IMR-90 (cell line): ENCODE data around the gene KDM1A. TPM values are rescaled to one million over a fixed set of nuclear protein-coding genes. Genes with fewer than 3 reads are reported as not detected.

Experiments used
- ATAC-seq: fragments of 200-7000 bp; cut with Tn5 transposase; 2 replicates; pipeline ENCODE4 v1.9.1; 2020; ENCODE audit warnings: low read depth, mild to moderate bottlenecking, moderate library complexity
- Bru-seq: library from RNA; stranded (reverse); fragments of 400-500 nt; gene quantifications from one replicate; lab custom pipeline; 2021; lab: Mats Ljungman, UMichigan
- BruChase-seq, 2 experiments: library from RNA; stranded (reverse); fragments of 400-500 nt; gene quantifications; one replicate each; lab custom pipeline; 2021; lab: Mats Ljungman, UMichigan
- BruUV-seq: library from RNA; stranded (reverse); fragments of 400-500 nt; replicated peaks from 2 replicates; lab custom pipeline; 2021; lab: Mats Ljungman, UMichigan
- CTCF ChIA-PET: fragments of 300-600 bp; formaldehyde crosslinking; extraction: SDS; loops from one replicate; lab custom pipeline; 2021; ENCODE audit warnings: antibody characterized with exemption; lab: Yijun Ruan, JAX
- POLR2A ChIA-PET: fragments of 300-600 bp; sonication (Branson Sonifier 250); formaldehyde crosslinking; loops from one replicate; lab custom pipeline; 2022; ENCODE audit warnings: antibody characterized with exemption; ENCODE audit not compliant: unreplicated experiment; lab: Charles Lee
- DNase-seq: peaks from one replicate; pipeline ENCODE4 v3.0.0; 2013
- H2AFZ ChIP-seq: replicated peaks from 2 replicates; pipeline ENCODE3; 2013; ENCODE audit warnings: low read length, mild to moderate bottlenecking; ENCODE audit not compliant: poor library complexity
- H2AK5ac ChIP-seq: 2 replicates; pipeline ENCODE4 v1.6.1; 2013; ENCODE audit warnings: low read depth, low read length, inconsistent platforms
- H2AK9ac ChIP-seq: replicated peaks from 2 replicates; pipeline ENCODE3; 2013; ENCODE audit warnings: mild to moderate bottlenecking, low read depth, low read length, moderate library complexity; ENCODE audit not compliant: poor library complexity
- H2BK120ac ChIP-seq: 2 replicates; pipeline ENCODE4 v1.6.1; 2013; ENCODE audit warnings: low read depth, low read length, inconsistent platforms
- H2BK15ac ChIP-seq: 3 replicates; pipeline ENCODE4 v1.6.1; 2013; ENCODE audit warnings: low read depth, low read length, inconsistent platforms
- H2BK20ac ChIP-seq: 2 replicates; pipeline ENCODE4 v1.6.1; 2013; ENCODE audit warnings: low read depth, mild to moderate bottlenecking, inconsistent platforms, low read length, moderate library complexity
- H2BK5ac ChIP-seq: 2 replicates; pipeline ENCODE4 v1.6.1; 2013; ENCODE audit warnings: mild to moderate bottlenecking, low read depth, low read length, inconsistent platforms; ENCODE audit not compliant: poor library complexity, severe bottlenecking
- H3K14ac ChIP-seq: replicated peaks from 2 replicates; pipeline ENCODE4 v1.6.1; 2013; ENCODE audit warnings: low read depth, low read length, inconsistent platforms
- H3K18ac ChIP-seq: 2 replicates; pipeline ENCODE4 v1.6.1; 2013; ENCODE audit warnings: low read depth, low read length, control low read depth
- H3K23ac ChIP-seq: 2 replicates; pipeline ENCODE4 v1.6.1; 2013; ENCODE audit warnings: low read depth, low read length, inconsistent platforms
- H3K27ac ChIP-seq: 2 replicates; pipeline ENCODE4 v1.5.1; 2013; ENCODE audit warnings: mild to moderate bottlenecking, control low read depth, low read length; ENCODE audit not compliant: insufficient read depth
- H3K27me3 ChIP-seq: 2 replicates; pipeline ENCODE4 v1.6.1; 2013; ENCODE audit warnings: low read length; ENCODE audit not compliant: control insufficient read depth, insufficient read depth
- H3K36me3 ChIP-seq: 2 replicates; pipeline ENCODE4 v1.6.1; 2013; ENCODE audit warnings: low read length, mixed read lengths; ENCODE audit not compliant: control insufficient read depth, insufficient read depth
- H3K4ac ChIP-seq: 2 replicates; pipeline ENCODE4 v1.6.1; 2013; ENCODE audit warnings: low read depth, low read length, inconsistent platforms
- H3K4me1 ChIP-seq: 2 replicates; pipeline ENCODE4 v1.6.1; 2013; ENCODE audit warnings: low read length, mixed read lengths; ENCODE audit not compliant: control insufficient read depth, insufficient read depth
- H3K4me2 ChIP-seq: 2 replicates; pipeline ENCODE4 v1.6.1; 2013; ENCODE audit warnings: low read depth, mild to moderate bottlenecking, control low read depth, low read length, moderate library complexity
- H3K4me3 ChIP-seq: 2 replicates; pipeline ENCODE4 v1.5.1; 2013; ENCODE audit warnings: low read depth, mild to moderate bottlenecking, control low read depth, low read length, moderate library complexity; ENCODE audit not compliant: insufficient read depth
- H3K56ac ChIP-seq: 2 replicates; pipeline ENCODE4 v1.6.1; 2013; ENCODE audit warnings: low read length, inconsistent platforms; ENCODE audit not compliant: insufficient read depth; ENCODE audit errors: extremely low read depth
- H3K79me1 ChIP-seq, 2 experiments: 2 replicates each; pipeline ENCODE4 v1.6.1; 2013; ENCODE audit warnings: low read length in 2 of 2, inconsistent platforms in 1 of 2, low read depth in 1 of 2
- H3K9ac ChIP-seq: 2 replicates; pipeline ENCODE4 v1.6.1; 2013; ENCODE audit warnings: low read depth, low read length, control low read depth
- H3K9me1 ChIP-seq: 2 replicates; pipeline ENCODE4 v1.6.1; 2013; ENCODE audit warnings: low read length, inconsistent platforms; ENCODE audit not compliant: insufficient read depth
- H3K9me3 ChIP-seq: 2 replicates; pipeline ENCODE4 v1.6.1; 2013; ENCODE audit warnings: low read length; ENCODE audit not compliant: control insufficient read depth, insufficient read depth
- H4K20me1 ChIP-seq: 2 replicates; pipeline ENCODE4 v1.6.1; 2013; ENCODE audit warnings: low read length, inconsistent platforms; ENCODE audit not compliant: insufficient read depth
- H4K5ac ChIP-seq: 2 replicates; pipeline ENCODE4 v1.6.1; 2013; ENCODE audit warnings: mild to moderate bottlenecking, low read depth, low read length, control low read depth
- H4K8ac ChIP-seq, 2 experiments: 2 replicates each; pipeline ENCODE4 v1.6.1; 2013; ENCODE audit warnings: low read depth in 2 of 2, low read length in 2 of 2, control low read depth in 1 of 2, inconsistent platforms in 1 of 2
- H4K91ac ChIP-seq: 2 replicates; pipeline ENCODE4 v1.6.1; 2013; ENCODE audit warnings: low read depth, low read length, inconsistent platforms; ENCODE audit not compliant: insufficient read depth
- BHLHE40 ChIP-seq: fragments of 150-350 bp; IDR thresholded peaks from 2 replicates; pipeline ENCODE4 v1.6.1; 2016; ENCODE audit warnings: mild to moderate bottlenecking, low read depth, low read length
- CEBPB ChIP-seq: IDR thresholded peaks from 2 replicates; pipeline ENCODE4 v1.6.1; 2012; ENCODE audit warnings: low read depth, low read length, improper control_type of control experiment
- MXI1 ChIP-seq: IDR thresholded peaks from 2 replicates; pipeline ENCODE4 v1.6.1; 2012; ENCODE audit warnings: low read depth, mild to moderate bottlenecking, low read length, moderate library complexity, borderline replicate concordance
- POLR2A ChIP-seq: IDR thresholded peaks from 2 replicates; pipeline ENCODE4 v1.6.1; 2012; ENCODE audit warnings: mild to moderate bottlenecking, low read depth, low read length
- RAD21 ChIP-seq: IDR thresholded peaks from 2 replicates; pipeline ENCODE4 v1.6.1; 2012; ENCODE audit warnings: low read length, improper control_type of control experiment
- RFX5 ChIP-seq: IDR thresholded peaks from 2 replicates; pipeline ENCODE4 v1.8.0; 2012; ENCODE audit warnings: low read depth, mild to moderate bottlenecking, low read length, moderate library complexity
- SMC3 ChIP-seq: fragments of 150-350 bp; IDR thresholded peaks from 2 replicates; pipeline ENCODE4 v1.6.1; 2016; ENCODE audit warnings: low read depth, mild to moderate bottlenecking, antibody characterized with exemption, low read length, moderate library complexity
- WGBS, 2 experiments: methylation state at CpG; one replicate each; pipeline versions ENCODE4 v1.1.5 to v1.1.7; 2013; ENCODE audit warnings: missing lambda C conversion rate in 2 of 2; ENCODE audit not compliant: insufficient read length in 1 of 2; ENCODE audit errors: extremely low coverage in 2 of 2; 5-methylcytosine and 5-hydroxymethylcytosine counted together
- dilution Hi-C: fragments of 300-500 bp; cut with HindIII; formaldehyde crosslinking; loops from one replicate; pipeline ENCODE4 v1.14.3; 2018; ENCODE audit warnings: low sequenced_read_pairs; ENCODE audit not compliant: unreplicated experiment
- in situ Hi-C: fragments of 300-500 bp; cut with MboI; formaldehyde crosslinking; loops from 3 replicates; pipeline ENCODE4 v1.14.3; 2019; ENCODE audit warnings: low sequenced_read_pairs, inconsistent platforms, mixed read lengths
- intact Hi-C: fragments of 100-400 bp; cut with micrococcal nuclease; formaldehyde crosslinking; loops from 2 replicates; pipeline ENCODE4 v1.10.0; 2022
- long read RNA-seq: library from polyadenylated mRNA; unstranded; transcript quantifications from one replicate; pipeline ENCODE4 v2.0.0, GENCODE V29; 2021; ENCODE audit not compliant: unreplicated experiment
- polyA plus RNA-seq, 3 experiments: library from polyadenylated mRNA; depleted of rRNA; stranded (reverse); fragments of >200 nt; gene quantifications; 2 replicates each; pipeline ENCODE4 v1.2.3, GENCODE V29; 2012; ENCODE audit warnings: low replicate concordance in 1 of 3
- total RNA-seq: library from RNA; depleted of rRNA; stranded (reverse); fragments of >200 nt; gene quantifications from 2 replicates; pipeline ENCODE4 v1.2.3, GENCODE V29; 2012; rRNA removed
- TF ChIP-seq, protein P1 (sequence below): conservative IDR thresholded peaks from 2 replicates; pipeline ENCODE4 v1.5.1; 2012; ENCODE audit warnings: mild to moderate bottlenecking, low read depth, low read length, improper control_type of control experiment
- TF ChIP-seq, protein P2 (sequence below): fragments of 150-350 bp; IDR thresholded peaks from 2 replicates; pipeline ENCODE4 v1.6.1; 2017; ENCODE audit warnings: mild to moderate bottlenecking, antibody characterized with exemption, low read length, low read depth
- TF ChIP-seq, protein P3 (sequence below): fragments of 150-350 bp; IDR thresholded peaks from 2 replicates; pipeline ENCODE4 v1.6.1; 2016; ENCODE audit warnings: low read depth, mild to moderate bottlenecking, low read length, moderate library complexity, borderline replicate concordance

KDM1A gene
- 104 and 148 TPM in 2 replicates for total RNA-seq
- polyA plus RNA-seq (2012; rRNA removed): 54.9 and 58.7 TPM in 2 replicates
- 41.1 and 81.9 TPM in 2 replicates for polyA plus RNA-seq (2012; cell fraction: cytosol; rRNA removed)
- 37.7 and 93.7 TPM in 2 replicates for polyA plus RNA-seq (2012; cell fraction: nucleus; rRNA removed; ENCODE audit: low replicate concordance)
- Bru-seq, nascent RNA: percentile 84 among the genes with signal in this experiment
- BruChase-seq, experiment 1, labeled RNA remaining after a 6-hour chase: percentile 81 among the genes with signal in this experiment
- BruChase-seq, experiment 2, labeled RNA remaining after a 2-hour chase: percentile 81 among the genes with signal in this experiment
- long read RNA-seq, transcript KDM1A-201 (19 exons, 3,033 nt): major isoform, 102 of 243 reads
- long read RNA-seq, transcript KDM1A-203 (19 exons, 3,039 nt): minor isoform, 5 of 243 reads
- long read RNA-seq, transcript KDM1A-206 (1 exons, 2,810 nt): minor isoform, 7 of 243 reads
- long read RNA-seq, partial matches to known transcripts: 8 of 243 reads
- long read RNA-seq, other reads (novel, unspliced or antisense): 121 of 243 reads

DNA sequence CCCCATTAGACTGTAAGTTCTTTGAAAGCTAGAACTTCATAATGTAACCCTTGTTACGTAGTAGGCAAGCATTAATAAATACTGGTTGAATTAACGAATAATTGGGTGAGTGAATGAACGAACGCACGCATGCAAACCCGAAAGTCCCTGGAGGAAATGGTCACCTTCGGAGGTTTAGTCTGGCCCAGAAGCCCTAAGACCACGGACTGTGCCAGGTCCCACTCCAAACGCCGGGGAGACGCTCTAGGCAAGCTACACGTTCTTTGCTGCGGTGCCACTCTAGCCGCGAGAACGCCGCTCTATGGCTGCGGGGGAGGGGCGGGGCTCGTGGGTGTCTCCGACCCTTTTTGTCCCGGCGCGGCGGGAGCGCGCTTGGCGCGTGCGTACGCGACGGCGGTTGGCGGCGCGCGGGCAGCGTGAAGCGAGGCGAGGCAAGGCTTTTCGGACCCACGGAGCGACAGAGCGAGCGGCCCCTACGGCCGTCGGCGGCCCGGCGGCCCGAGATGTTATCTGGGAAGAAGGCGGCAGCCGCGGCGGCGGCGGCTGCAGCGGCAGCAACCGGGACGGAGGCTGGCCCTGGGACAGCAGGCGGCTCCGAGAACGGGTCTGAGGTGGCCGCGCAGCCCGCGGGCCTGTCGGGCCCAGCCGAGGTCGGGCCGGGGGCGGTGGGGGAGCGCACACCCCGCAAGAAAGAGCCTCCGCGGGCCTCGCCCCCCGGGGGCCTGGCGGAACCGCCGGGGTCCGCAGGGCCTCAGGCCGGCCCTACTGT lies at the start of gene KDM1A:
Gene KDM1A (plus strand): TSS at position 375 of the 769 bp plus-strand sequence. CDS start 129 bp downstream, at position 504.
- Histone ChIP-seq H4K8ac (peak within 1 kb of the TSS; percentile 89 to 99), H3K9ac (peak within 1 kb of the TSS; percentile 88), H3K36me3 (no peaks in the 10 kb centered on the region), H3K18ac (peak within 1 kb of the TSS; percentile 20), H3K79me1 (peaks cover 0 to 35% of the 10 kb centered on the region in 2 experiments; a peak in 2 of 4 replicates), H3K4me3 (peak within 1 kb of the TSS; percentile 59), H3K14ac (peak within 1 kb of the TSS; percentile 84), H3K4me2 (peak within 1 kb of the TSS; percentile 98), H2AK5ac (peak within 1 kb of the TSS; percentile 62), H2BK120ac (peak within 1 kb of the TSS; percentile 36; the same call in 1 of the 2 replicates), H2AFZ (peak within 1 kb of the TSS; percentile 90), H3K9me1 (no peaks in the 10 kb centered on the region), H4K20me1 (peaks cover 35% of the 10 kb centered on the region), H3K4me1 (peaks cover 2% of the 10 kb centered on the region; the same call in 1 of the 2 replicates), H2BK15ac (no peak within 1 kb of the TSS), H2BK5ac (peak within 1 kb of the TSS; percentile 82), H2BK20ac (no peak within 1 kb of the TSS), H3K56ac (peak within 1 kb of the TSS; percentile 70; the same call in 1 of the 2 replicates), H4K5ac (peak within 1 kb of the TSS; percentile 87), H2AK9ac (peak within 1 kb of the TSS; percentile 35), H3K9me3 (no peaks in the 10 kb centered on the region), H3K23ac (peak within 1 kb of the TSS; percentile 95), H3K27me3 (no peaks in the 10 kb centered on the region), H3K4ac (peak within 1 kb of the TSS; percentile 84), H3K27ac (peak within 1 kb of the TSS; percentile 67), H4K91ac (peak within 1 kb of the TSS; percentile 48; the same call in 1 of the 2 replicates)
- in situ Hi-C loops (no loop called here), dilution Hi-C loops (no loop called here), intact Hi-C loops (no loop called here)
- no TSS peak for BruUV-seq
- ATAC-seq (peak; percentile 99), DNase-seq (peak; percentile 97)
- ChIA-PET CTCF (interaction anchor here (0.6 kb wide), 1 partner anchor 467 kb away, joined by 3 read pairs; no protein-coding TSS in a partner anchor), POLR2A (interaction anchor here (1.0 kb wide), 1 partner anchor 24 kb away, joined by 3 read pairs; no protein-coding TSS in a partner anchor)
- WGBS, 2 experiments: 1% methylated on average over 27 of the region's 85 CpGs; no CpG with 5 or more reads in 1 of the 2 experiments
- TF ChIP-seq MXI1 (peak; percentile 87; the same call in 1 of the 2 replicates), POLR2A (peak; percentile 74), BHLHE40 (peak; percentile 58; the same call in 1 of the 2 replicates), CEBPB (no peak), RFX5 (no peak), SMC3 (0 out of 2 replicates have a peak, but pooled peaks have one; percentile 16), RAD21 (no peak)
- TF ChIP-seq, protein P1, sequence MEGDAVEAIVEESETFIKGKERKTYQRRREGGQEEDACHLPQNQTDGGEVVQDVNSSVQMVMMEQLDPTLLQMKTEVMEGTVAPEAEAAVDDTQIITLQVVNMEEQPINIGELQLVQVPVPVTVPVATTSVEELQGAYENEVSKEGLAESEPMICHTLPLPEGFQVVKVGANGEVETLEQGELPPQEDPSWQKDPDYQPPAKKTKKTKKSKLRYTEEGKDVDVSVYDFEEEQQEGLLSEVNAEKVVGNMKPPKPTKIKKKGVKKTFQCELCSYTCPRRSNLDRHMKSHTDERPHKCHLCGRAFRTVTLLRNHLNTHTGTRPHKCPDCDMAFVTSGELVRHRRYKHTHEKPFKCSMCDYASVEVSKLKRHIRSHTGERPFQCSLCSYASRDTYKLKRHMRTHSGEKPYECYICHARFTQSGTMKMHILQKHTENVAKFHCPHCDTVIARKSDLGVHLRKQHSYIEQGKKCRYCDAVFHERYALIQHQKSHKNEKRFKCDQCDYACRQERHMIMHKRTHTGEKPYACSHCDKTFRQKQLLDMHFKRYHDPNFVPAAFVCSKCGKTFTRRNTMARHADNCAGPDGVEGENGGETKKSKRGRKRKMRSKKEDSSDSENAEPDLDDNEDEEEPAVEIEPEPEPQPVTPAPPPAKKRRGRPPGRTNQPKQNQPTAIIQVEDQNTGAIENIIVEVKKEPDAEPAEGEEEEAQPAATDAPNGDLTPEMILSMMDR: peak; percentile 54
- TF ChIP-seq, protein P2, sequence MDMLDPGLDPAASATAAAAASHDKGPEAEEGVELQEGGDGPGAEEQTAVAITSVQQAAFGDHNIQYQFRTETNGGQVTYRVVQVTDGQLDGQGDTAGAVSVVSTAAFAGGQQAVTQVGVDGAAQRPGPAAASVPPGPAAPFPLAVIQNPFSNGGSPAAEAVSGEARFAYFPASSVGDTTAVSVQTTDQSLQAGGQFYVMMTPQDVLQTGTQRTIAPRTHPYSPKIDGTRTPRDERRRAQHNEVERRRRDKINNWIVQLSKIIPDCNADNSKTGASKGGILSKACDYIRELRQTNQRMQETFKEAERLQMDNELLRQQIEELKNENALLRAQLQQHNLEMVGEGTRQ: peak; percentile 43
- TF ChIP-seq, protein P3, sequence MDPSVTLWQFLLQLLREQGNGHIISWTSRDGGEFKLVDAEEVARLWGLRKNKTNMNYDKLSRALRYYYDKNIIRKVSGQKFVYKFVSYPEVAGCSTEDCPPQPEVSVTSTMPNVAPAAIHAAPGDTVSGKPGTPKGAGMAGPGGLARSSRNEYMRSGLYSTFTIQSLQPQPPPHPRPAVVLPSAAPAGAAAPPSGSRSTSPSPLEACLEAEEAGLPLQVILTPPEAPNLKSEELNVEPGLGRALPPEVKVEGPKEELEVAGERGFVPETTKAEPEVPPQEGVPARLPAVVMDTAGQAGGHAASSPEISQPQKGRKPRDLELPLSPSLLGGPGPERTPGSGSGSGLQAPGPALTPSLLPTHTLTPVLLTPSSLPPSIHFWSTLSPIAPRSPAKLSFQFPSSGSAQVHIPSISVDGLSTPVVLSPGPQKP: no peak
